Kidney glomerular epithelial cell (primary cell): ENCODE data around the gene PLEKHG3.
A peak's percentile ranks its signal among the peaks of the same experiment; 100 is the strongest.

ENCODE experiments used
- DNase-seq: peaks from one replicate; lab custom pipeline; 2025; lab: John Stamatoyannopoulos, UW

PLEKHG3 gene

DNA sequence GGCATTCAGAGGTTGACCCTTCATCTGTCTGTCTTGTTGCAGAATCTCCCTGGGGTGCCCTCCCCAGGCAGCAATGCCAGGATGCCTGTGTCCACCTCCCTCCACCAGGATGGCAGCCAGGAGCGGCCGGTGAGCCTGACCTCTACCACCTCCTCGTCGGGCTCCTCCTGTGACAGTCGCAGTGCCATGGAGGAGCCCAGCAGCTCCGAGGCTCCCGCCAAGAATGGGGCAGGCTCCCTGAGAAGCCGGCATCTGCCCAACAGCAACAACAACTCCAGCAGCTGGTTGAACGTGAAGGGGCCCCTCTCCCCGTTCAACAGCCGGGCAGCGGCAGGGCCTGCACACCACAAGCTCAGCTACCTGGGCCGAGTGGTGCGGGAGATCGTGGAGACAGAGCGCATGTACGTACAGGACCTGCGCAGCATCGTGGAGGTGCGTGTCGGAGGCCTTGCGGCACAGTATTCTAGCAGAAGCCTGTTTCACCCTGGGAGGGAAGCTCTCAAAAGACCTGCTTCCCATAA is 23.4 kb downstream of the PLEKHG3 start:
- DNase-seq, result no peak

DNA sequence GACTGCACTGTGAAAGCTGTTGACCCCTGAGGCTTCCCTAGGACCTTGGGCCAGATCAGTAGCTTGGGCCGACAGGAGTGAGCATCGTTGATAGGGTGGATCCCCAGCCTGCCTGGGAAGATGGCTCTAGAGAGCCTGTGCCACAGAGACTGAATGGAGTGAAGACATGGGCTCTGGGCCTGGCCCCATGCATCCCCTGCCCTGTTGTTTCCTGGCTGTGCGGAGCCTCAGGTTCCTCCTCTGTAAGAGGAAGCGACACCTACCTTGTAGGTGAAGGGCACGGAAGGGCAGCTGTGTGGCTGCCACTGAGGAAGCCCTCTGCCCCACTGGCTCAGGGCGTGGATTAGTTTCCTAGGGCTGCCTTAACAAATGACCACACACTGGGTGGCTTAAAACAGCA is 23.9 kb downstream of the PLEKHG3 start:
- no peak for DNase-seq

DNA sequence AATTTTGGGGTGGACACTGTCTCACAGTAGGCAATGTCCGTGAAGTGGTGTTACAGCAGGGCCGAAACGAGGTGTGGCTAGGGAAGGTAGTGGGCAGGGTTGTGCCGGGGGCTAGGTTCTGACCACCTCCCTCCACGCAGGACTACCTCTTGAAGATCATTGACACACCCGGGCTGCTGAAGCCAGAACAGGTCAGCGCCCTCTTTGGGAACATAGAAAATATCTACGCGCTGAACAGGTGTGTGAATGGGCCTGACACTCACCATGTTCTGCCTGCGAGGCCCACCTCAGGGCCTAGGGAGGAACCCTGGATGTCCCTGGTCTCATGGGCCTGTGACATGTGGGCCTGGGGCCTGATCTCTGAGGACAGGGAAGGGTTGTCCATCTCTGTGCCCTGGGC is 24.6 kb downstream of the PLEKHG3 start:
- no peak for DNase-seq

DNA sequence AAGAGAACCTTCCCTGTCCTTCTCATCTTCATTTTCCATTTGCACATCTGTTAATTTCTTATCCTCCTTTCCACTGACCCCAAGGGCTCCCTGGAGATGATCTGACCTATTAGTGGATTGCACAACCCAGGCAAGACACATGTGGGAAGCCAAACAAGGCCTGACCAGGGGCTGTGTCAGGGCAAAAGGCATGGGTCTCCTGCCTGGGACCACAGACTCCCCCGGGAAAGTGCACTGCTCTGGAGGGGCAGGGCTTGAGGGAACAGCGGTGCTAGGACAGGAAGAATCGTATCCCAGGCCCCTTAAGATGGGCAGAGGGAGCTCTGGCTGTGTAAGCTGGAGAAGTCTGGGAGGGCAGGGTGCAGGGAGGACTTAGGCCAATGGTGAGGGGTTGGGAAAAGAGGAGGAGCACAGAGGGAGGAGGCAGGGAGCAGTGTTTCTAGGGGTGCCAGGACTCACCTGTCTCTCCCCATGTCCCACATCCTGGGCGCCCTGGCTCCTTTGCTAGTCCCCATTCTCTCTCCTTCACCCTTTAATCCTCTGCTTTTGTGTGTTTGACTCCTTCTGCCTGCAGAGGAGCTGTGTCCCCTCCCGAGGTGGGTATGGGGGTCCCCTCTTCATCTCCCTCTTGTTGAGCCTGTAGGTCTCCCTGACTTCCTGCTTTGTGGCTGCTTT is 25.3 kb downstream of the PLEKHG3 start:
- DNase-seq, result no peak

DNA sequence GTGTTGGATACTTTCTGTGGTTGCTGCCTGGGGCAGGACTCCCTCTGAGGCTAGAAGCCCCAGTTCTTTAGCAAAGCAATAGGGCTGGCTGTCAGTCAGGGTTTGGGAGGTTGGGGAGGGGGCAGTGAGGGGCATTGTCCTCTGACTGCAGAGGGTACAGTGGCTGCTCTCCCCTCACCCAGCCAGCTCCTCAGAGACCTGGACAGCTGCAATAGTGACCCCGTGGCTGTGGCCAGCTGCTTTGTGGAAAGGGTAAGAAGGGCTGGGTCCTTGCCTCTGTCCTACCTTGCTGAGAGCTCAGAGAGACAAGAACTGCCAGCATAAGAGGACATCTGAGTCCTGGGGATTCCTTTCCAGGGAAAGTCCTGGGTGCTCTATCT is 25.8 kb downstream of the PLEKHG3 start:
- no peak for DNase-seq

DNA sequence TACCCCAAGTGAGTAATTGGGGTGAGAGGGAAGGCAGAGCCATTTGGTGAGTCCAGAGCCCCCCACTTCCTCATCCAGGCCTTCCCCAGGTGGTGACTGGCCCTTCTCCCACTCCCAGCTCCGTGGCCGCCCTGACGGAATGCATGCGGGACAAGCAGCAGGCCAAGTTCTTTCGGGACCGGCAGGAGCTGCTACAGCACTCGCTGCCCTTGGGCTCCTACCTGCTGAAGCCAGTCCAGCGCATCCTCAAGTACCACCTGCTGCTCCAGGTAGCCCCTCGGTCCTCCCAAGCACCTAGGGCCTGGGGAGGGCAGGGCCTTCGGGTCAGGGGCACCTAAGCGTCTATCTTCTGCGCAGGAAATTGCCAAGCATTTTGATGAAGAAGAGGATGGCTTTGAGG is 26.5 kb downstream of the PLEKHG3 start:
- DNase-seq, result no peak

DNA sequence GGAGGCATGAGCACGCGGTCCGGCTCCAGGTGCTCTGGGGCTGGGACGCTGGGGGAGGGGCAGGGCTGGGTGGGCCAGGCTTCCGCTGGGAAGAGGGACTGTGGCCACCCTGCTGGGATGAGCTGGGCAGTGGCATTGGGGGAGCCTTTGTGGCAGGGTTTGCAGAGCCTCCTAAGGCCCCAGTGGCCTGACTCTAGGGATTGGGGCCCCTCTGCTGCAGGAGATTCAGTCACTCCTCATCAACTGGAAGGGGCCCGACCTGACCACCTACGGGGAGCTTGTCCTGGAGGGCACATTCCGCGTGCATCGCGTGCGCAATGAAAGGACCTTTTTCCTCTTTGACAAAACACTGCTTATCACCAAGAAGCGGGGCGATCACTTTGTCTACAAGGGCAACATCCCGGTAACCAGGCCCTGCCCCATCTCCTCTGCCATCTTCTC is 26.9 kb downstream of the PLEKHG3 start:
- DNase-seq, result no peak

DNA sequence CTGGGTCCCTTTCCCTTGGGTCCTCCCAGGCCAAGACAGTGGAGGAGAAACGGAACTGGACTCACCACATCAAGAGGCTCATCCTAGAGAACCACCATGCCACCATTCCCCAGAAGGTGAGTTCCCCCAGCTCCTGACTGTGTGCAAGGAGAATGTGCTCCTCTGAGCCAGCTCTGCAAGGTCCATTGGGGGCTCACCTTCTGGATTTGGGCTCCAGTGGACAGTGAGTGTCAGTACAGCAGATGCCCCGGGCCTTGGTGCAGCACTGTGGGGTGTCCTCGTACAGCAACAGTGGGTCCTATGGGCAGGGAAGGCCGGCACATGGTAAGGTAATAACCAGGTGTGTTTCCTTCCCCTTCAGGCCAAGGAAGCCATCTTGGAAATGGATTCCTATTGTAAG is 27.8 kb downstream of the PLEKHG3 start:
- no peak for DNase-seq

DNA sequence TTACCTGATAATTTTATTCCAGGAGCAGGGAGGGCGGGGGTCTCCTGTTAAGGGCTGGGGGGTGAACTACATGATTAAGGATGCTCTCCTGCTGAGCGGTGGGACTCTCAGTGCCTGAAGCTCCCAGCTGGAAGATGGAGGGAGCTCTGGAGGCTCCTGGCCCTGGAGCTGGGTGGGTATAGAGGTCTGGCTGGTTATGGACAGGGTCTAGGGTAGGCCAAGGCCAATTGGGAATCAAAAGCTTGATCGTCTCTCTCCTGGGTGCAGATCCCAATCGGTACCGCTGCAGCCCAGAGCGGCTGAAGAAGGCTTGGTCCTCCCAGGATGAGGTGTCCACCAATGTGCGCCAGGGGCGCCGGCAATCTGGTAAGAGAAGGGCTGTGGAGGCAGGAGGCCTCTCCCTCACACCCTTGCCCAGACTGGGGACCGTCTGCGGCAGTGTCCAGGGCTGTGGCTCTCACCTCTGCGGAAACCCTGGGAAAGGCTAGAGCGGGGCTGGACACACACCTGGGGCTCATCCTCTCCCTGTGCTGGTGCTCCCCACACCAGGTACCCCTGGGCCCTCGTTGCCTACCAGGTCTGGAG is 28.4 kb downstream of the PLEKHG3 start:
- no peak for DNase-seq

DNA sequence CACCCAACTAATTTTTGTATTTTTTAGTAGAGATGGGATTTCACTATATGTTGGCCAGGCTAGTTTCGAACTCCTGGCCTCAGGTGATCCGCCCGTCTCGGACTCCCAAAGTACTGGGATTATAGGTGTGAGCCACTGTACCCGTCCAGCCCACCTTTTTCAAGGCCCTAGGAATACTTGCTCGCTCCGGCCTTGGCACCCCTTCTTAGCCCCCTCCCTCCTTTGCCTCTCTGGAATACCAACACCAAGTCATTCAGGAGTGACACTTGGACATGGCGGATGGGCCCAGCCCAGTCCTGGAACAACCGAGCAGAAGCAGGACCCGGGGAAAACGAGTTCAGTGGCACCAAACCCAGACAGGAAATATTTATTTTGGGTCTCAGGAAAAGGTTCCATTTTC is 29.1 kb downstream of the PLEKHG3 start:
- no peak for DNase-seq

DNA sequence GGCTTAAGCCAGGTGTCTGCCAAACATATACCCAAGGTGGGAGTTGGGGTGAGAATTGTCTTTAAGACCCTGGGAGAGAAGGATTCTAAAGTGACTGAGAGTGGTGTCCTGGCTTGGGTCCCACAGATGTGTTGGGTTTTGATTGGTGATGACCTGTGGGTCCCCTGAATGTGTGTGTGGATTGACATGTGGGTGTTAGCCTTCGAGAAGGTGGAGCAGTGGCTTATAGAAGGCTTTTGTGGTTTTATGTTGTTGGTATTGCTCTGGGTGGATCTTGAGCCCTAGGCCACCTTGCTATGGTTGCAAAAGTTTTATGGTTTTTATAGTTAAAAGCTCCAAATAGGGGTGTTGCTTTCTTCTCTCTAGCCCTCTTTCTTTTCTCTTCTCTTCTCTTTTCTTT is 29.7 kb downstream of the PLEKHG3 start:
- DNase-seq, result no peak

DNA sequence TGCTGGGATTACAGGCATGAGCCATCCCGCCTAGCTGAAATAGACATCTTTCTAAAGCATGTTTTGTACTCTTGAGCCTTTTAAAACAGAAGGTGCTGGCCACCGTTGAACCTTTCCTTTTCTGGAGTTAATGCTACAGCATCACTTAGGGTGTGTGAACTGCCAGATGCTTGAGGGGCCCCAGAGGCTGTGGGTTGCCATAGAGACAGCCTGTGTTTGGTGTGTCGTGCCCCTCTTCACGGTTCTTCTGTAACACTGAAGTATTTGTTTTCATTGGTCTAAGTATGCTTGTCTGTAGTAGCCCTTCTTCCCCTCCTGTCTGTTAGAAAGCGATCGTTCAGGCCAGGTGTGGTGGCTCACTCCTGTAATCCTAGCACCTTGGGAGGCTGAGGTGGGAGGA is 30.8 kb downstream of the PLEKHG3 start:
- no peak for DNase-seq

DNA sequence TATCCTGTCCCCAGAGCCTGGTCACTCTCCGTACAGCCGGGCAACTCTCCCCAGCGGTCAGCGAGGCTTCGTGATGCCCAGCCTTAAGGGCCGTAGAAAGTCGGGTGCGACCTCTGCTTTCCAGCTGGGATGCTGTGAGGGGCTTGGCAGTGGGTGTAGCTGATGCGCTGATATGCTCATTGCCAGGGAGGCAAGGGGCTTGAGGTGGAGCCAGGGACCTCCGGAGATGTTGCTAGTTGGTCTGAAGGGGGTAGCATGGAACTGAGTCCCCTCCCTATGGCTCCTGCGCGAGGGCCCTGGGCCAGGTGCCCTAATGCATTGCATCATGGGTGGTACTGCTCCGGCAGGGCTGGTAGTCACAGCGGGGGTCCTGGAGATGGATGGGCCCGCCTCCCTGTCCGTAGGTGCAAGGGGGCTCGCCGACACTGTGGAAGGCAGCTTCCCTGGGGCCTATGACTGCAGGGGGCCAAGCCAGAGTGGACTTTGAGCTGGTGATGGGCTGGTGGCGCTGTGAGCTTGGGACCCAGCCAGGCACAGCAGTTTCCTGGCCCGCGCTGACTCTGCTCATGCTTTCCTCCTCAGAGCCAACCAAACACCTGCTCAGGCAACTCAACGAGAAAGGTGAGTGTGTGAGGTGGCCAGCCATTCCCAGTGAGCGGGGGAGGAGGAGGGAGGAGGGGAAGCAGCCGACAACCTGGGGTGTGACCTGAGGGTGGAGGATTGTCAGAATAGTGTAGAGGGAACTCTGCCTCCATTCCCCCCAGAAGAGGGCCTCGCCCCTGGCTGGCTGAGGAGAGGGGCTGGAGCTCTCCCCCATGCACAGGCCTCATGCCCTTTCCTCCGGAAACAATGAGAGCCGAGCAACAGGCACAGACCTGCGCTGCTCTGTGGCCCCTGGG is 32.3 kb downstream of the PLEKHG3 start:
- DNase-seq, result no peak

DNA sequence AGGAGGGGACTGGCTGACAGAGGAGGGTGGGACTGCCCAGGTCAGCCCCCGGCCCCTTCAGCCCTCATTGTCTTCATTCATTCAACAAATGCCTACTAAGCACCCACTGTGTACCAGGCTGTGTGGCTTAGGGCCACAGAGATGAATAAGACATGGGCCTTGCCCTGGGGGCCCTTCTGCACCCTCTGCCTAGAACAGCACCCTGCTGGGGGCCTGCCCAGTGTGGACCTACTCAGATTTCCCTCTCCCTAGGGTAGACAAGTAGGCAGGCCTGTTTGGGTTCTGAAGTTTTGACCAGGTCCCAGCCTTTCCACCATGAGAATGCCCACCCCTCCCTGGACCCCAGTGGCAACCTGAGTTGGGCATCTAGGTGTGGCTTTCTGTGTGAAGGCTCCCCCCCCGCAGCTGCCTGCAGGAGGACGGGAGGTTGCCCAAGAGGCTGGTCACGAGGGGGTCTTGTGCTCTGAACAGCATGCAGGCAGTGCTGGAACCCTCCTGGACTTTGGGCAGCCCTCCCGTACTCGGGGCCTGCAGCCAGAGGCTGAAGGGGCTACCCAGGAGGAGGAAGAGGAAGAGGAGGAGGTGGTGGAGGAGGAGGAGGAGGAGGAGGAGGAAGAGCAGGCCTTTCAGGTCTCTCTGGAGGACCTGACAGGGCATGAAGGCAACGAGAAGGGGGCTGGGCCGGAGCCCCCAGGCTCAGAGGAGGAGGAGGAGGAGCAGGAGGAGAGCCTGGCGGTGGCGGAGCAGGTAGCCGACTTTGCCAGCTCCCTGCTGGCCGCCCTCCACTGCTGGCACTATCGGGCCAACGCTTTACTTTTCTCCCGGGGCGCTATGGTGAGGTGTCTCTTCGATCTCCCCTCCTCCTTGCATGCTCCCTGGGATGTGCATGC is 33.4 kb downstream of the PLEKHG3 start:
- DNase-seq, result no peak

DNA sequence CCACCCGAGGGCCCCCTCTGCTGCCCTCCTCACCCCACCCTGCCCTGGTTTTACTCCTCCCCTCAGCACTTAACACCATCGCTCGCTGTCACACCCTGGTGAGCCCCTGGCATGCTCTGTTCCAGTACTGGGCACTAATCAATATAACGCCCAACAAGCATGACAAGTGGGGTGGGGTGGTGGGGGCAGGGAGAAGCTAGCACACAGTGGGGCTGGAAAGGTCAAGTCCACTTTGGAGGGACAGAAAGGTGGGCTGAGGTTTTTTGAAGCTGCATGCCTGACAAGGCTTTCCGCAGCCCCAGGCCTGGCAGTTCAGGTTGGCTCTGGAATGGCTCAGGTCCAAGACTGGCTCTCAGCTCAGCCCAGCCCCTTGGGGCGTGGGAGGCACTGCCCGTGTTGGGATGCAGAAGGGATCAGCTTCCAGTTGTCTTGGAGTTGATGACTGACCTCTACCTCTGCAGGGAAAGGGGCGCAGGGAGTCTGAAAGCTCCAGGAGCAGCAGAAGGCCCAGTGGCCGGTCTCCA is 34.1 kb downstream of the PLEKHG3 start:
- no peak for DNase-seq

DNA sequence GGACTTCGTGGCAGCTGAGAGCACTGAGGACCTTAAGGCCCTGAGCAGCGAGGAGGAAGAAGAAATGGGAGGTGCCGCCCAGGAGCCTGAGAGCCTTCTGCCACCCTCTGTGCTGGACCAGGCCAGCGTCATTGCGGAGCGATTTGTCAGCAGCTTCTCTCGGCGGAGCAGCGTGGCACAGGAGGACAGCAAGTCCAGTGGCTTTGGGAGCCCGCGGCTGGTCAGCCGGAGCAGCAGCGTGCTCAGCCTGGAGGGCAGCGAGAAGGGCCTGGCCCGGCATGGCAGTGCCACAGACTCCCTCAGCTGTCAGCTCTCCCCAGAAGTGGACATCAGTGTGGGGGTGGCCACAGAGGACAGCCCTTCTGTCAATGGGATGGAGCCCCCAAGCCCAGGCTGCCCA is 37.0 kb downstream of the PLEKHG3 start:
- no peak for DNase-seq

DNA sequence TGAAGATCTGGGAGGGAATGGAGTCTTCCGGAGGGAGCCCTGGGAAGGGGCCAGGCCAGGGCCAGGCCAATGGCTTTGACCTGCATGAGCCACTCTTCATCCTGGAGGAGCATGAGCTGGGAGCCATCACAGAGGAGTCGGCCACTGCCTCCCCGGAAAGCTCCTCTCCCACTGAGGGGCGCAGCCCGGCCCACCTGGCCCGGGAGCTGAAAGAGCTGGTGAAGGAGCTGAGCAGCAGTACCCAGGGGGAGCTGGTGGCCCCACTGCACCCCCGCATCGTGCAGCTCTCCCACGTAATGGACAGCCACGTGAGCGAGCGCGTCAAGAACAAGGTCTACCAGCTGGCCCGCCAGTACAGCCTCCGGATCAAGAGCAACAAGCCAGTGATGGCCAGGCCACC is 37.7 kb downstream of the PLEKHG3 start:
- no peak for DNase-seq

DNA sequence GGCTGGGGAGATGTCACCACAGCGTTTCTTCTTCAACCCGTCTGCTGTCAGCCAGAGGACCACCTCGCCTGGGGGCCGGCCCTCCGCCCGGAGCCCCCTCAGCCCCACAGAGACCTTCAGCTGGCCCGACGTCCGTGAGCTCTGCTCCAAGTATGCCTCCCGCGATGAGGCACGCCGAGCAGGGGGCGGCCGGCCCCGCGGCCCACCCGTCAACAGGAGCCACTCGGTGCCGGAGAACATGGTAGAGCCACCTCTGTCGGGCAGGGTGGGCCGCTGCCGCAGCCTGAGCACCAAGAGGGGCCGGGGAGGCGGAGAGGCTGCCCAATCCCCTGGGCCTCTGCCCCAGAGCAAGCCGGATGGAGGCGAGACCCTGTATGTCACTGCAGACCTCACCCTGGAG is 38.8 kb downstream of the PLEKHG3 start:
- no peak for DNase-seq

DNA sequence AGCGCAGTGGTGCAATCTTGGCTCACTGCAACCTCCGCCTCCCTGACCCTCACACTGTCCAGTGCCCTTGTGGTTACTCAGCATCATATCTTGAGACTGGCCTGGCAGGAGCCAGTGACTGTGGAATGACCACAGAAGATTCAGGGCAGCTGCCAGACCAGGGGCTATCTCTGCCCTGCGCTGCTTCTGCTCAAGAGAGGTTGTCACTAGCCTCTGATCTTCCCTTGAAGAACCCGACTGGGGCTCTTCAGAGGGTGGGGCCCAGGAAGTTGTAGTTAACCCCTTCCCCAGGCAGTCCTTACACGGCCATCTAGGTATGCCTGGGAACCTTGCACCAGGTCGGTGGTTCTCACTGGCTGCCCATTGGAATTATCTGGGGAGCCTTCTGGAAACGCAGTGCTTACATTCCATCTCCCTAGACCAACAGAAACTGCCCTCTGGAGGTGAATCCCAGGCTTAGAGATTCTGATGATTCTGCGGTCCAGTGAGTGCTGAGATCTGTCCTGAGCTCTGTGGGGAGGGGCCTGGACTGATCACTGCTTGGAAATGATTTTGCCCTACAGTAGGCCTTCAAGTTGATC is 41.4 kb downstream of the PLEKHG3 start:
- DNase-seq, result peak; percentile 79

DNA sequence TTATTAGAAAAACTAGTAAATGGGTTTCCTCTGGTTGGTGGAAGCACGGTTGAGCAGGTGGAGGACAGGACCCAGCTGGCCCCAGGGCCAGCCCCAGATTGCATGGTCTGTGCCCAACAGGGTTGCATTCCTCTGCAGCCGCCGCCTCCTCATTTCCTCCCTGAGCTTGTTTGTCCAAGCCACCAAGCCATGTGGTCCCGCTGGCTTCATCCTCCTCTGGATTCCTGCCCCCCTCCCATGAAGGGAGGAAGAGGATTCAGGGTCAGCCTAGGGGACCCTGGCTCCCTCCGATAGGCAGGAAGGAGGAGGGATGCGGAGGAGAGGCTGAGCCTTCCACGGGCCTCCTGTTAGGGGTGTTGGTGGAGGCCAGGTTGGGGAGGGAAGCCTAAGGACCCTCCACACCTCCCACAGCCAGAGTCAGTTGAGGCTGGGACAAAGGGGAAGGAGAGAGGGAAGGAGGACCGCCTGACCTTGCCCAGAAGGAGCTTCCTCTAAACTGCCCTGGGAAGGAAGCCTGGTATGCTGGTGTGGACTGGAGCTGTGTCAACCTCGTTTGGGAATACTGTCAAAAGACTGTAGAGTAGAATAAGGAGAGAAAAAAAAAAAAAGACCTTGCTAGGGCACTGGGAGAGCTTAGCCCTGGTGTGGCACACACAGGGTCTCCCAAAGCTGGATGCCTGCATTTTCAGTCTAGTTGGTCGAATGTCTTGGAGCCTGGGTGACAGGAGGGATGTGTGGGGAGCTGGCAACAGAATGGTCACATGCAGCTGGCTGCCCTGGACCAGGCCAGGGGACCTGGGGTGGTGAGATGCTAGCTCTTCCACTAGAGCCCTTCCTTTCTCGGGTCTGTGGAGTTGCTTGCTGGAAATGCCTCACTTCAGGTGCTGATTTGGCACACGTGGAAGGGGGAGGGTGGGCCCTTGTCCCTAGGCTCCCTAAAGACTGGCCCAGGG is 42.4 kb downstream of the PLEKHG3 start:
- peak; percentile 43 for DNase-seq
